ENCODE results near the gene FARS2. TPM values are rescaled to one million over a fixed set of nuclear protein-coding genes. Genes with fewer than 3 reads are reported as not detected.

FARS2 gene
- polyA plus RNA-seq, 3 donors, result 12.2 to 21.6 (median 17.7) TPM

- H3K27me3 Mint-ChIP-seq (ENCODE audit: low read depth in 3 of 3), result no peaks in the 10 kb centered on the region
- H3K9ac ChIP-seq (ENCODE audit: insufficient read depth, low read length, poor library complexity, severe bottlenecking), result no peak overlapping the region
- peaks cover 0 to 3% of the 10 kb centered on the region in 2 donors for H3K36me3 Mint-ChIP-seq
- no peak overlapping the region for H3K4me2 ChIP-seq (replicated peaks; ENCODE audit: extremely low read depth, low read length, poor library complexity, severe bottlenecking)
- no peaks in the 10 kb centered on the region for H3K36me3 ChIP-seq (replicated peaks in 1 of 2; ENCODE audit: control insufficient read depth in 1 of 2, insufficient read depth in 2 of 2, low read length in 2 of 2)
- H3K4me3 Mint-ChIP-seq, result no peak overlapping the region
- peaks cover 0 to 3% (median 0%) of the 10 kb centered on the region in 7 donors for H3K9me3 Mint-ChIP-seq
- peaks cover 1% of the 10 kb centered on the region for H3K4me1 Mint-ChIP-seq
- WGBS (ENCODE audit: insufficient coverage), result no CpG with 5 or more reads among the region's 1 CpG
- no peak overlapping the region for H2AFZ ChIP-seq (ENCODE audit: insufficient read depth, low read depth, low read length, poor library complexity, severe bottlenecking)
- H3K27ac ChIP-seq (ENCODE audit: low read depth in 1 of 2, low read length in 2 of 2), result no peak overlapping the region
- no peaks in the 10 kb centered on the region for H4K20me1 ChIP-seq (ENCODE audit: insufficient read depth, low read length)
- H3K4me1 ChIP-seq (ENCODE audit: control insufficient read depth in 1 of 2, insufficient read depth in 2 of 2, low read length in 2 of 2), result no peaks in the 10 kb centered on the region
- no peak overlapping the region for H3K4me3 ChIP-seq (replicated peaks in 1 of 3; ENCODE audit: low read depth in 2 of 3, low read length in 3 of 3)
- H3K27ac Mint-ChIP-seq, result no peak overlapping the region
- peaks cover 0 to 4% of the 10 kb centered on the region in 2 donors for H3K9me3 ChIP-seq (replicated peaks in 1 of 2; ENCODE audit: control insufficient read depth in 1 of 2, insufficient read depth in 1 of 2, low read length in 2 of 2)
- intact Hi-C loops (cut with micrococcal nuclease), result no loop called here
- no peaks in the 10 kb centered on the region for H3K79me2 ChIP-seq (ENCODE audit: insufficient read depth, low read length)
- TF ChIP-seq CTCF (IDR thresholded peaks at IDR 0.05), result no peak
- no peak for DNase-seq
- no peaks in the 10 kb centered on the region for H3K27me3 ChIP-seq (ENCODE audit: control insufficient read depth in 2 of 2, insufficient read depth in 2 of 2, low read length in 2 of 2)
Measured at GRCh38 chr6:5738211-5738610, 476.9 kb downstream of the FARS2 start.

GRCh38 chr6:5744497-5744896 is 483.2 kb downstream of the FARS2 start:
- intact Hi-C loops (cut with micrococcal nuclease), result no loop called here
- H2AFZ ChIP-seq (ENCODE audit: insufficient read depth, low read depth, low read length, poor library complexity, severe bottlenecking), result no peak overlapping the region
- Mint-ChIP-seq H3K4me1 (peaks cover 7% of the 10 kb centered on the region), H3K9me3 (peaks cover 0 to 3% (median 0%) of the 10 kb centered on the region in 7 donors), H3K27ac (no peak overlapping the region), H3K4me3 (no peak overlapping the region), H3K27me3 (ENCODE audit: low read depth in 3 of 3) (peaks cover 0 to 2% (median 0%) of the 10 kb centered on the region in 3 donors), H3K36me3 (peaks cover 0 to 4% of the 10 kb centered on the region in 2 donors)
- H3K36me3 ChIP-seq (replicated peaks in 1 of 2; ENCODE audit: control insufficient read depth in 1 of 2, insufficient read depth in 2 of 2, low read length in 2 of 2), result no peaks in the 10 kb centered on the region
- H3K79me2 ChIP-seq (ENCODE audit: insufficient read depth, low read length), result no peaks in the 10 kb centered on the region
- H3K4me1 ChIP-seq (ENCODE audit: control insufficient read depth in 1 of 2, insufficient read depth in 2 of 2, low read length in 2 of 2), result no peaks in the 10 kb centered on the region
- no peaks in the 10 kb centered on the region for H3K9me3 ChIP-seq (replicated peaks in 1 of 2; ENCODE audit: control insufficient read depth in 1 of 2, insufficient read depth in 1 of 2, low read length in 2 of 2)
- no peak for TF ChIP-seq CTCF (IDR thresholded peaks at IDR 0.05)
- no peak overlapping the region for H3K27ac ChIP-seq (ENCODE audit: low read depth in 1 of 2, low read length in 2 of 2)
- no peak overlapping the region for H3K4me3 ChIP-seq (replicated peaks in 1 of 3; ENCODE audit: low read depth in 2 of 3, low read length in 3 of 3)
- H3K4me2 ChIP-seq (replicated peaks; ENCODE audit: extremely low read depth, low read length, poor library complexity, severe bottlenecking), result no peak overlapping the region
- no peak for DNase-seq
- H4K20me1 ChIP-seq (ENCODE audit: insufficient read depth, low read length), result no peaks in the 10 kb centered on the region
- WGBS (ENCODE audit: insufficient coverage), result 85% methylated on average over 3 of the region's 5 CpGs
- H3K9ac ChIP-seq (ENCODE audit: insufficient read depth, low read length, poor library complexity, severe bottlenecking), result no peak overlapping the region
- H3K27me3 ChIP-seq (ENCODE audit: control insufficient read depth in 2 of 2, insufficient read depth in 2 of 2, low read length in 2 of 2), result no peaks in the 10 kb centered on the region

Measured in CD14-positive monocyte (primary cell).